ENCODE results near the gene SCUBE3.

The SCUBE3 gene

DNA sequence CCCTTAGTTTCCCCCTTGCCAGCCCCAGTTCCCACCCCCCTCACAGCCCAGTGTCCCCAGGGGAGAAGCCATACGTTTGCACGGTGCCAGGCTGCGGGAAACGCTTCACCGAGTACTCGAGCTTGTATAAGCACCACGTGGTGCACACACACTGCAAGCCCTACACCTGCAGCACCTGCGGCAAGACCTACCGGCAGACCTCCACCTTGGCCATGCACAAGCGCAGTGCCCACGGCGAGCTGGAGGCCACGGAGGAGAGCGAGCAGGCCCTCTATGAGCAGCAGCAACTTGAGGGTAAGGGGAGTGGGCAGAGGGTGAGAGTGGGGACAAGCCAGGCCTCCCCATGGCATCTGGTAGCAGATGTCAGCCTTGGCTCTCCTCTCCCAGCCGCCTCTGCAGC is 78.7 kb downstream of the SCUBE3 start:
- H3K4me3 ChIP-seq (ENCODE audit: control insufficient read depth, low read depth, low read length): no peak overlapping the region

DNA sequence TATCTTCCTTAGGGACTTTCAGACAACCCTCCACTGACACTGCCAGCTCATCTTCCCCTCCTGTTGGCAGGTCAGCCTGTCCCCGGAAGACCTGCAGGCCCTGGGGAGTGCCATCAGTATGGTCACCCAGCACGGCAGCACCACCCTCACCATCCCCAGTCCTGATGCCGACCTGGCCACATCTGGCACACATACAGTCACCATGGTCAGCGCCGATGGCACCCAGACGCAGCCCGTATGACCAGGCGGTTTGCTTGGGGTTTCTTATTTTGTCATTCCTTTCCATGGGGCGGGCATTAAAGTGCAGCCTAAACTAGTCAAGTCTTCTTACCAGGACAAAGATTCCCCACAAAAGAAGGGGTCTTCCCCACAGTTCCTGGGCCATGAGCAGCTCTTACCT is 79.9 kb downstream of the SCUBE3 start:
- TF ChIP-seq, protein P1, sequence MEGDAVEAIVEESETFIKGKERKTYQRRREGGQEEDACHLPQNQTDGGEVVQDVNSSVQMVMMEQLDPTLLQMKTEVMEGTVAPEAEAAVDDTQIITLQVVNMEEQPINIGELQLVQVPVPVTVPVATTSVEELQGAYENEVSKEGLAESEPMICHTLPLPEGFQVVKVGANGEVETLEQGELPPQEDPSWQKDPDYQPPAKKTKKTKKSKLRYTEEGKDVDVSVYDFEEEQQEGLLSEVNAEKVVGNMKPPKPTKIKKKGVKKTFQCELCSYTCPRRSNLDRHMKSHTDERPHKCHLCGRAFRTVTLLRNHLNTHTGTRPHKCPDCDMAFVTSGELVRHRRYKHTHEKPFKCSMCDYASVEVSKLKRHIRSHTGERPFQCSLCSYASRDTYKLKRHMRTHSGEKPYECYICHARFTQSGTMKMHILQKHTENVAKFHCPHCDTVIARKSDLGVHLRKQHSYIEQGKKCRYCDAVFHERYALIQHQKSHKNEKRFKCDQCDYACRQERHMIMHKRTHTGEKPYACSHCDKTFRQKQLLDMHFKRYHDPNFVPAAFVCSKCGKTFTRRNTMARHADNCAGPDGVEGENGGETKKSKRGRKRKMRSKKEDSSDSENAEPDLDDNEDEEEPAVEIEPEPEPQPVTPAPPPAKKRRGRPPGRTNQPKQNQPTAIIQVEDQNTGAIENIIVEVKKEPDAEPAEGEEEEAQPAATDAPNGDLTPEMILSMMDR (IDR thresholded peaks at IDR 0.05; ENCODE audit: control insufficient read depth, insufficient read depth, low read depth, low read length, missing control alignments): no peak
- DNase-seq (ENCODE audit: low read depth): no peak
- no peak overlapping the region for H3K4me3 ChIP-seq (ENCODE audit: control insufficient read depth, low read depth, low read length)

More for the DNA sequence above, 78.7 kb downstream of the SCUBE3 start:
- TF ChIP-seq, protein P1 (IDR thresholded peaks at IDR 0.05; ENCODE audit: control insufficient read depth, insufficient read depth, low read depth, low read length, missing control alignments): no peak
- DNase-seq (ENCODE audit: low read depth): no peak

DNA sequence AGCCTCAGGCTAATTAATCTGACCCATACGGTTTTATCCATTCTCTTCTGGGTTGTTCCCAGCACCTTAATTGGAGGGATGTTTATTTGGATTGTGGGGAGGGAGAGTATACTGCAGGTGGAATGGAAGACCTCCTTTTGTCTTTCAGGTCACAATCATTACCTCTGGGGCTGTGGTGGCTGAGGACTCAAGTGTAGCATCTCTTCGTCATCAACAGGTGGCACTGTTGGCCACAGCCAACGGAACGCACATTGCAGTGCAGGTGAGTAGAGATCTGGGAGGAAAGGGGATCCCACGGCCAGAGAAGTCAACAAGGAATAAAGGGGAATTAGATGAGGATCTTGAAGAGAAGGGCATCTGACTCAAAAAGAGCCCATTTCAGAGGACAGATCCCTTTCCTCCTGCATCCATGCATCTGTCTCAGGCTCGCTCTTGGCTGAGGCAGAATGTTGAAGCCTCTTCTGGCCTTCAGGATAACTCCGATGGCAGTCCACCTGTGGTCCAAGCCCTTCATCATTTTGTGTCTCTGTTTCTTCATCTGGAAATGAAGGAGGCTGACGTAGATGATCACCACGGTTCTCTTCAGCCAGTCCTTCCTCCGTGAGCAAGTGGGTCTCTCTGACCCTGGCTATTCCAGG is 80.7 kb downstream of the SCUBE3 start:
- no peak for DNase-seq (ENCODE audit: low read depth)
- TF ChIP-seq, protein P1 (IDR thresholded peaks at IDR 0.05; ENCODE audit: control insufficient read depth, insufficient read depth, low read depth, low read length, missing control alignments): peak; percentile 76
- H3K4me3 ChIP-seq (ENCODE audit: control insufficient read depth, low read depth, low read length): no peak overlapping the region

DNA sequence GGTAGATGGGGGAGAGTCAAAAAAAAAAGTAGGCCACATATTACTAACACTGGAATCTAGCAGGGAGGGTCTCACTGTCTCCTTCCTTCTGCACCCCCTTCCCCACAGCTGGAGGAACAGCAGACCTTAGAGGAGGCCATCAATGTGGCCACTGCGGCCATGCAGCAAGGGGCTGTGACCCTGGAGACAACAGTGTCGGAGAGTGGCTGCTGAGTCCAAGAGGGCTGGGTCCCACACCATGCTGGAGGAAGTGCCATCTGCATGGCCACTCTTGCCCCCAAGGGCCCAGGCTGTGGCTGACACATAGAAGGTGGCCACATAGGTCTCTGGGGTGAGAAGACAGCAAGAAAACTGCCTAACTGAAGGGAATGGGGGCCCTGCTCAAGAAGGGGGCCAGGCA is 81.3 kb downstream of the SCUBE3 start:
- H3K4me3 ChIP-seq (ENCODE audit: control insufficient read depth, low read depth, low read length): no peak overlapping the region
- no peak for DNase-seq (ENCODE audit: low read depth)
- TF ChIP-seq, protein P1 (IDR thresholded peaks at IDR 0.05; ENCODE audit: control insufficient read depth, insufficient read depth, low read depth, low read length, missing control alignments): no peak

GRCh38 chr6:35295521-35296315 is 82.0 kb downstream of the SCUBE3 start:
- TF ChIP-seq, protein P1 (IDR thresholded peaks at IDR 0.05; ENCODE audit: control insufficient read depth, insufficient read depth, low read depth, low read length, missing control alignments): no peak
- DNase-seq (ENCODE audit: low read depth): no peak
- H3K4me3 ChIP-seq (ENCODE audit: control insufficient read depth, low read depth, low read length): no peak overlapping the region

GRCh38 chr6:35296931-35297600 is 83.3 kb downstream of the SCUBE3 start:
- DNase-seq (ENCODE audit: low read depth): no peak
- no peak overlapping the region for H3K4me3 ChIP-seq (ENCODE audit: control insufficient read depth, low read depth, low read length)
- TF ChIP-seq, protein P1 (IDR thresholded peaks at IDR 0.05; ENCODE audit: control insufficient read depth, insufficient read depth, low read depth, low read length, missing control alignments): no peak

Measured in AG09309 (cell line).